Body of pancreas (tissue), 4 donors: ENCODE measurements around the gene PRPF31. TPM values are rescaled to one million over a fixed set of nuclear protein-coding genes. Genes with fewer than 3 reads are reported as not detected.

Experiments used
- ATAC-seq: fragments of 150-250 bp; one replicate; pipeline ENCODE4 v1.9.1; 2016
- DNase-seq, 4 donors: peaks; one replicate each; pipeline ENCODE4 v3.0.0-alpha.2; 2019
- H3K27ac ChIP-seq, 4 donors: fragments of 200-600 bp; sonication (generic); 1 replicate in 3 of 4; 2 replicates in 1 of 4; pipeline versions ENCODE4 v1.5.1 to v1.6.1; 2016 to 2019; ENCODE audit warnings: mild to moderate bottlenecking in 1 of 4, mixed read lengths in 1 of 4, moderate library complexity in 1 of 4
- H3K27me3 ChIP-seq, 2 donors: fragments of 200-600 bp; sonication (generic); one replicate each; pipeline ENCODE4 v1.6.0; 2016; ENCODE audit warnings: mild to moderate bottlenecking in 1 of 2
- H3K36me3 ChIP-seq, 2 donors: fragments of 200-600 bp; sonication (generic); replicated peaks in 1 of 2; 2 replicates each; pipeline ENCODE4 v1.5.1; 2016; ENCODE audit warnings: low read depth in 2 of 2; ENCODE audit not compliant: insufficient read depth in 1 of 2
- H3K4me1 ChIP-seq: fragments of 200-600 bp; sonication (generic); one replicate; pipeline ENCODE4 v1.6.0; 2016
- H3K4me3 ChIP-seq, 2 donors: fragments of 200-600 bp; sonication (generic); 1 replicate in 1 of 2; 2 replicates in 1 of 2; pipeline ENCODE4 v1.5.1; 2016 to 2019
- H3K9me3 ChIP-seq, 3 donors: fragments of 200-600 bp; sonication (generic); 1 replicate in 2 of 3; 2 replicates in 1 of 3; pipeline ENCODE4 v1.5.1; 2016
- POLR2A ChIP-seq, 3 donors: fragments of 450-650 bp; IDR thresholded peaks; one replicate each; pipeline ENCODE4 v1.6.1; 2016; ENCODE audit warnings: antibody characterized with exemption in 3 of 3, mild to moderate bottlenecking in 2 of 3
- WGBS, 2 donors: methylation state at CpG; one replicate each; pipeline ENCODE4 v1.1.5; 2017; 5-methylcytosine and 5-hydroxymethylcytosine counted together
- intact Hi-C: fragments of 100-400 bp; cut with DNase I; formaldehyde crosslinking; loops from one replicate; pipeline ENCODE4 v1.15.1; 2023
- total RNA-seq, 2 donors: library from RNA; depleted of rRNA; stranded (reverse); fragments of >200 nt; gene quantifications; one replicate each; pipeline ENCODE4 v1.1.0, GENCODE V29; 2016
- TF ChIP-seq, protein P1 (sequence below), 7 experiments: fragments of 450-650 bp in 4 of 7; fragments of 200-600 bp in 3 of 7; sonication (generic) in 3 of 7; IDR thresholded peaks; one replicate each; pipeline ENCODE4 v1.5.1; 2016 to 2019; ENCODE audit warnings: antibody characterized with exemption in 7 of 7

PRPF31 gene
- total RNA-seq, 2 donors from 2014 or later, result 17.8 to 24.1 TPM

DNA sequence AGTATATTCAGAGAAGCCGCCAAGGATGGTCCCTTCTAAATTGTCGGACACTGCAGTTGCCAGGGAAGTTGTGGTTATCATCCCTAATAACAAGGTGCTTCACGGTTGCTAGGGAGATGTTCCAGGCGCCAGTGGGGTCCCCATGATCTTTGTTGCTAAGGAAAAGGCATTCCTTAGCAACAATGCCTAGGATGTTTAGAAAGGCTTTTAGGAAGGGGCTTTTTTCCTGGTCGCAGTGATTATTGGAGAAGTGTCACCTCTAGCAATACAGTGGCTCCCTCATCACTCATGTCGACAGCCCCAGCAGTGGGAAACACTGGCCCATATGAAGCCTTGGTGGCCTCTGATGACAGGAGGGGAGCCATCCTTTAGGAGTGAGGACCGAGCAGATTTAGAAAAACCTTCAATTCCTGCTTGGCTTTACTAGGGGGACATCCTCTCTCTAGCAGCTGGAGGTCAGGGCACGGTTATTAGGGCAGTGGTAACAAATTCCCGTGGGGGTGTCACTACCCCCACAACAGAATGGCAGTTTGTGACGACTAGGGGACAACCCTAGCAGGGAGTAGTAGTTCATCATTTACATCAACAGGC lies 63.8 kb downstream of the PRPF31 start:
- DNase-seq, result no peak
- TF ChIP-seq POLR2A (IDR thresholded peaks at IDR 0.05), result no peak
- TF ChIP-seq, protein P1, sequence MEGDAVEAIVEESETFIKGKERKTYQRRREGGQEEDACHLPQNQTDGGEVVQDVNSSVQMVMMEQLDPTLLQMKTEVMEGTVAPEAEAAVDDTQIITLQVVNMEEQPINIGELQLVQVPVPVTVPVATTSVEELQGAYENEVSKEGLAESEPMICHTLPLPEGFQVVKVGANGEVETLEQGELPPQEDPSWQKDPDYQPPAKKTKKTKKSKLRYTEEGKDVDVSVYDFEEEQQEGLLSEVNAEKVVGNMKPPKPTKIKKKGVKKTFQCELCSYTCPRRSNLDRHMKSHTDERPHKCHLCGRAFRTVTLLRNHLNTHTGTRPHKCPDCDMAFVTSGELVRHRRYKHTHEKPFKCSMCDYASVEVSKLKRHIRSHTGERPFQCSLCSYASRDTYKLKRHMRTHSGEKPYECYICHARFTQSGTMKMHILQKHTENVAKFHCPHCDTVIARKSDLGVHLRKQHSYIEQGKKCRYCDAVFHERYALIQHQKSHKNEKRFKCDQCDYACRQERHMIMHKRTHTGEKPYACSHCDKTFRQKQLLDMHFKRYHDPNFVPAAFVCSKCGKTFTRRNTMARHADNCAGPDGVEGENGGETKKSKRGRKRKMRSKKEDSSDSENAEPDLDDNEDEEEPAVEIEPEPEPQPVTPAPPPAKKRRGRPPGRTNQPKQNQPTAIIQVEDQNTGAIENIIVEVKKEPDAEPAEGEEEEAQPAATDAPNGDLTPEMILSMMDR (IDR thresholded peaks at IDR 0.05), result no peak
- ATAC-seq, result no peak
- Histone ChIP-seq H3K27me3 (no peaks in the 10 kb centered on the region), H3K4me1 (no peaks in the 10 kb centered on the region), H3K27ac (no peak overlapping the region), H3K4me3 (no peak overlapping the region), H3K36me3 (no peaks in the 10 kb centered on the region), H3K9me3 (no peaks in the 10 kb centered on the region)
- intact Hi-C loops, result no loop called here
- 78 to 88% methylated on average over 10 of the region's 10 CpGs for WGBS, 2 donors

DNA sequence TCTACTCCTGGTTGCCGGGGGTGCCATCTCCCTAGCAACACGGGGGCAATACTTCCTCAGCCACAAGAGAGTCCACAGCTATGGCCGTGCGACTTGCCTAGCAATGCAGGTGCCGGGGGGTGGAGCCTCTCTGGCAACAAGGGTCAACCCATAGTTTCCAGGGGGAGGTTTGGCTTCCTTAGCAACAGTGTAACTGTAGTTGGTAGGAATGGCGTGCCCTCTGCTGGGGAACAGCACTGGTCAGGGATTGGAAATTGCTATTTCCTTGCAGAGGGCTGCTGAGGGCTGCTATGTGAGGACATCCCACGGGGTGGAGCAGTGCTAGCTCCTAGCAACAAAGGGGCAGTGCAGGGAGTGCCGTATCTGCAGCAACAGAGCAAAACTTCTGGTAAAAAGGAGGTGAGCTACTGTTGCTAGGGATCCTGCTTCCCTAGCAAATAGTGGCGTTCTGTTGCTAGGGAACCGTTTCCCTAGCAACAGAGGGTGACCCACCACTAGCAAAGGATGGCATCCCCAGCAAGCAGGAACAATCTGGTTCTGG lies 64.4 kb downstream of the PRPF31 start:
- intact Hi-C loops, result no loop called here
- Histone ChIP-seq H3K36me3 (no peaks in the 10 kb centered on the region), H3K4me1 (no peaks in the 10 kb centered on the region), H3K27ac (no peak overlapping the region), H3K9me3 (no peaks in the 10 kb centered on the region), H3K27me3 (no peaks in the 10 kb centered on the region), H3K4me3 (no peak overlapping the region)
- WGBS, 2 donors, result 54 to 55% methylated on average over 5 to 10 of the region's 10 CpGs
- ATAC-seq, result peak; percentile 26
- peak in 2 of 4 donors; percentile 34 to 58 for DNase-seq
- TF ChIP-seq POLR2A (IDR thresholded peaks at IDR 0.05), result no peak
- TF ChIP-seq, protein P1 (IDR thresholded peaks at IDR 0.05), result peak in 2 of 7 experiments; percentile 8 to 32

DNA sequence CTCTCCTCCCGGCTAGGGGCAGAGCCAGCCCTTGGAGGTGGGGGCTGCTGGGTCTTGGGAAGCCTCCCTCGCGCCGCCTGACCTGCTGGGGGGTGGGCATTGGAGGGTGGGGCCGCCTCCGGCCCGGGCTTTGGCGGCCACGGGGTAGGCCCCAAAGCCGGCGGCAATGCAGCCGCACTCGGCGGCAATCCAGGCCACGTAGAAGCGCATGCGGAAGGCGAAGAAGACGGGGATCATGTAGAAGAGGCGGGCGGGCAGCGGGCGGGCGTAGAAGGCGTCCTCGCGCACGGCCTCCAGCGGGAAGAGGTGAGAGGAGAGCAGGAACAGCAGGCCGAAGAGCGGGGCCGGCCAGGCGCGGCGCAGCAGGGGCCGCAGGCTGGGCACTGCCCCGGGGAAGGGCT lies 65.1 kb downstream of the PRPF31 start:
- no peaks in the 10 kb centered on the region for H3K27me3 ChIP-seq
- no peaks in the 10 kb centered on the region for H3K36me3 ChIP-seq
- intact Hi-C loops, result no loop called here
- ATAC-seq (no peak), DNase-seq (no peak)
- H3K27ac ChIP-seq, result no peak overlapping the region
- no peak overlapping the region for H3K4me3 ChIP-seq
- WGBS, 2 donors, result 94 to 96% methylated on average over 34 to 37 of the region's 37 CpGs
- peaks cover 4% of the 10 kb centered on the region for H3K4me1 ChIP-seq
- no peaks in the 10 kb centered on the region for H3K9me3 ChIP-seq
- TF ChIP-seq, protein P1 (IDR thresholded peaks at IDR 0.05), result no peak
- TF ChIP-seq POLR2A (IDR thresholded peaks at IDR 0.05), result no peak

Other genes starting within 250 kb of the PRPF31 start
- 10 to 100 TPM; 12.2 to 30.0 TPM for gene MYADM, start 247.9 kb upstream of the PRPF31 start, total RNA-seq
- under 1 TPM in 1 of 2 donors, not detected in 1; 0.26 TPM for gene PRKCG, start 233.6 kb upstream of the PRPF31 start, total RNA-seq
- not detected for gene CACNG7, start 206.5 kb upstream of the PRPF31 start, total RNA-seq
- not detected for gene CACNG8, start 152.8 kb upstream of the PRPF31 start, total RNA-seq
- not detected for gene CACNG6, start 124.1 kb upstream of the PRPF31 start, total RNA-seq
- not detected for gene VSTM1, start 51.9 kb upstream of the PRPF31 start, total RNA-seq
- gene TARM1, start 34.4 kb upstream of the PRPF31 start, total RNA-seq, result not detected
- gene OSCAR, start 15.0 kb upstream of the PRPF31 start, total RNA-seq, result 1 to 10 TPM in 1 of 2 donors, not detected in 1; 2.3 TPM
- 1 to 10 TPM; 4.7 to 5.3 TPM for gene NDUFA3, start 12.9 kb upstream of the PRPF31 start, total RNA-seq
- gene TFPT, start 97 bp upstream of the PRPF31 start, total RNA-seq, result 10 to 100 TPM in 1 of 2 donors, 1 to 10 TPM in 1; 6.5 to 11.9 TPM
- gene CNOT3, start 22.0 kb downstream of the PRPF31 start, total RNA-seq, result 10 to 100 TPM; 22.4 to 51.4 TPM
- 1 to 10 TPM; 4.0 to 9.6 TPM for gene LENG1, start 44.0 kb downstream of the PRPF31 start, total RNA-seq
- gene TMC4, start 57.4 kb downstream of the PRPF31 start, total RNA-seq, result 100 to 1,000 TPM in 1 of 2 donors, 10 to 100 TPM in 1; 57.3 to 126 TPM
- 10 to 100 TPM; 40.5 to 98.9 TPM for gene MBOAT7, start 73.8 kb downstream of the PRPF31 start, total RNA-seq
- 10 to 100 TPM; 33.9 to 56.6 TPM for gene TSEN34, start 75.6 kb downstream of the PRPF31 start, total RNA-seq
- 1,000 to 10,000 TPM; 1,319 to 1,729 TPM for gene RPS9, start 85.1 kb downstream of the PRPF31 start, total RNA-seq
- gene LILRB3, start 107.3 kb downstream of the PRPF31 start, total RNA-seq, result 1 to 10 TPM in 1 of 2 donors, under 1 TPM in 1; 0.33 to 2.1 TPM
- not detected for gene LILRA6, start 127.0 kb downstream of the PRPF31 start, total RNA-seq
- gene LILRB5, start 141.5 kb downstream of the PRPF31 start, total RNA-seq, result 1 to 10 TPM; 3.1 to 6.6 TPM
- gene LILRB2, start 165.4 kb downstream of the PRPF31 start, total RNA-seq, result 1 to 10 TPM in 1 of 2 donors, under 1 TPM in 1; 0.78 to 1.3 TPM
- gene LILRA5, start 197.4 kb downstream of the PRPF31 start, total RNA-seq, result under 1 TPM in 1 of 2 donors, not detected in 1; 0.78 TPM
- gene LILRA4, start 223.4 kb downstream of the PRPF31 start, total RNA-seq, result not detected
- 10 to 100 TPM in 1 of 2 donors, 1 to 10 TPM in 1; 2.9 to 35.6 TPM for gene LAIR1, start 249.2 kb downstream of the PRPF31 start, total RNA-seq